ENCODE data around the gene DOCK2. TPM values are rescaled to one million over a fixed set of nuclear protein-coding genes. Genes with fewer than 3 reads are reported as not detected.
"Not testable (repeated sequence)": the region's sequence is repeated elsewhere in the genome, so short reads cannot be mapped to it uniquely, and the experiment has no call there.

Gene DOCK2
- total RNA-seq, 1 donor from 2014 or later, result 0.17 TPM

GRCh38 chr5:169831331-169831730 lies 194.3 kb downstream of the DOCK2 start:
- DNase-seq, result no peak

GRCh38 chr5:169832304-169832703 lies 195.2 kb downstream of the DOCK2 start:
- no peak for DNase-seq

GRCh38 chr5:169832845-169833244 lies 195.8 kb downstream of the DOCK2 start:
- DNase-seq, result no peak

GRCh38 chr5:169833681-169834292 lies 196.7 kb downstream of the DOCK2 start:
- DNase-seq, result peak; percentile 11

GRCh38 chr5:169834540-169834939 lies 197.5 kb downstream of the DOCK2 start:
- not testable (repeated sequence) for DNase-seq

GRCh38 chr5:169836835-169837536 lies 199.9 kb downstream of the DOCK2 start:
- DNase-seq, result no peak

- DNase-seq, result no peak
Measured at GRCh38 chr5:169837686-169838085, 200.6 kb downstream of the DOCK2 start.

- no peak for DNase-seq
Measured at GRCh38 chr5:169838688-169839087, 201.6 kb downstream of the DOCK2 start.

- no peak for DNase-seq
Measured at GRCh38 chr5:169840405-169840804, 203.3 kb downstream of the DOCK2 start.

GRCh38 chr5:169842699-169843098 lies 205.6 kb downstream of the DOCK2 start:
- no peak for DNase-seq

GRCh38 chr5:169847519-169847918 lies 210.4 kb downstream of the DOCK2 start:
- DNase-seq, result no peak

- no peak for DNase-seq
Measured at GRCh38 chr5:169848271-169848670, 211.2 kb downstream of the DOCK2 start.

GRCh38 chr5:169848792-169849191 lies 211.7 kb downstream of the DOCK2 start:
- DNase-seq, result no peak

- DNase-seq, result peak; percentile 21
Measured at GRCh38 chr5:169850409-169850808, 213.3 kb downstream of the DOCK2 start.

- no peak for DNase-seq
Measured at GRCh38 chr5:169851321-169851850, 214.3 kb downstream of the DOCK2 start.

- peak; percentile 44 for DNase-seq
Measured at GRCh38 chr5:169856571-169856970, 219.5 kb downstream of the DOCK2 start.

GRCh38 chr5:169860585-169860984 lies 223.5 kb downstream of the DOCK2 start:
- DNase-seq, result peak; percentile 4

GRCh38 chr5:169861433-169861832 lies 224.4 kb downstream of the DOCK2 start:
- DNase-seq, result no peak

- DNase-seq, result no peak
Measured at GRCh38 chr5:169861934-169862333, 224.9 kb downstream of the DOCK2 start.

- no peak for DNase-seq
Measured at GRCh38 chr5:169862391-169862811, 225.3 kb downstream of the DOCK2 start.

GRCh38 chr5:169864483-169864882 lies 227.4 kb downstream of the DOCK2 start:
- no peak for DNase-seq

- DNase-seq, result no peak
Measured at GRCh38 chr5:169867347-169867746, 230.3 kb downstream of the DOCK2 start.

GRCh38 chr5:169869066-169869465 lies 232.0 kb downstream of the DOCK2 start:
- no peak for DNase-seq

- no peak for DNase-seq
Measured at GRCh38 chr5:169870211-169870610, 233.1 kb downstream of the DOCK2 start.

All from dermis blood vessel endothelial cell (primary cell).